MM.1S (cell line): Measurements from ENCODE around the gene SPATS2.
"Not testable (repeated sequence)": the region's sequence is repeated elsewhere in the genome, so short reads cannot be mapped to it uniquely, and the experiment has no call there.

Experiments used
- DNase-seq: peaks from one replicate; pipeline ENCODE4 v3.0.0-alpha.2; 2015
- H2AFZ ChIP-seq: fragments of 300-600 bp; sonication (generic); 2 replicates; pipeline ENCODE4 v1.6.0; 2016; ENCODE audit warnings: antibody characterized with exemption, low read length
- H3F3A ChIP-seq: fragments of 300-600 bp; sonication (generic); 2 replicates; pipeline ENCODE4 v1.6.1; 2016; ENCODE audit warnings: mild to moderate bottlenecking, antibody characterized with exemption, low read length, moderate library complexity, mixed read lengths; ENCODE audit not compliant: insufficient read depth
- H3K27ac ChIP-seq: fragments of 300-600 bp; sonication (generic); 2 replicates; pipeline ENCODE4 v1.5.1; 2016; ENCODE audit warnings: mild to moderate bottlenecking, low read length
- H3K27me3 ChIP-seq: fragments of 300-600 bp; sonication (generic); replicated peaks from 2 replicates; pipeline ENCODE4 v1.6.0; 2016; ENCODE audit warnings: low read length; ENCODE audit not compliant: insufficient read depth
- H3K36me3 ChIP-seq: fragments of 300-600 bp; sonication (generic); replicated peaks from 2 replicates; pipeline ENCODE4 v1.6.1; 2016; ENCODE audit warnings: mild to moderate bottlenecking, low read length, mixed read lengths; ENCODE audit not compliant: insufficient read depth
- H3K4me1 ChIP-seq: fragments of 300-600 bp; sonication (generic); 2 replicates; pipeline ENCODE4 v1.6.1; 2016; ENCODE audit warnings: low read length, mixed read lengths
- H3K4me2 ChIP-seq: fragments of 300-600 bp; sonication (generic); 2 replicates; pipeline ENCODE4 v1.6.0; 2016; ENCODE audit warnings: low read depth, low read length
- H3K4me3 ChIP-seq: fragments of 300-600 bp; sonication (generic); 2 replicates; pipeline ENCODE4 v1.5.1; 2016; ENCODE audit warnings: low read length, mixed read lengths
- H3K79me2 ChIP-seq: fragments of 300-600 bp; sonication (generic); 2 replicates; pipeline ENCODE4 v1.6.1; 2016; ENCODE audit warnings: mixed run types, low read length, mixed read lengths
- H3K9ac ChIP-seq: fragments of 300-600 bp; sonication (generic); 2 replicates; pipeline ENCODE4 v1.6.1; 2016; ENCODE audit warnings: low read length, mixed read lengths
- H3K9me2 ChIP-seq: fragments of 300-600 bp; sonication (generic); replicated peaks from 2 replicates; pipeline ENCODE4 v1.6.1; 2016; ENCODE audit warnings: mild to moderate bottlenecking, low read length, mixed read lengths; ENCODE audit not compliant: insufficient read depth
- H3K9me3 ChIP-seq: fragments of 300-600 bp; sonication (generic); replicated peaks from 2 replicates; pipeline ENCODE4 v1.6.1; 2016; ENCODE audit warnings: mild to moderate bottlenecking, low read length, mixed read lengths; ENCODE audit not compliant: insufficient read depth
- H4K20me1 ChIP-seq: fragments of 300-600 bp; sonication (generic); 2 replicates; pipeline ENCODE4 v1.6.1; 2016; ENCODE audit warnings: mild to moderate bottlenecking, low read length, moderate library complexity, mixed read lengths; ENCODE audit not compliant: insufficient read depth
- EZH2 ChIP-seq: fragments of 300-600 bp; sonication (generic); optimal IDR thresholded peaks from 2 replicates; pipeline ENCODE3; 2017; ENCODE audit warnings: low read depth, mild to moderate bottlenecking, antibody characterized with exemption, low read length, mixed read lengths
- EZH2phosphoT487 ChIP-seq: fragments of 300-600 bp; sonication (generic); IDR thresholded peaks from 2 replicates; pipeline ENCODE4 v1.6.1; 2018; ENCODE audit warnings: antibody characterized with exemption, low read length
- TF ChIP-seq, protein P1 (sequence below): fragments of 300-600 bp; sonication (generic); IDR thresholded peaks from 2 replicates; pipeline ENCODE4 v1.5.1; 2016; ENCODE audit warnings: antibody characterized with exemption, low read length, mixed read lengths

The SPATS2 gene

DNA sequence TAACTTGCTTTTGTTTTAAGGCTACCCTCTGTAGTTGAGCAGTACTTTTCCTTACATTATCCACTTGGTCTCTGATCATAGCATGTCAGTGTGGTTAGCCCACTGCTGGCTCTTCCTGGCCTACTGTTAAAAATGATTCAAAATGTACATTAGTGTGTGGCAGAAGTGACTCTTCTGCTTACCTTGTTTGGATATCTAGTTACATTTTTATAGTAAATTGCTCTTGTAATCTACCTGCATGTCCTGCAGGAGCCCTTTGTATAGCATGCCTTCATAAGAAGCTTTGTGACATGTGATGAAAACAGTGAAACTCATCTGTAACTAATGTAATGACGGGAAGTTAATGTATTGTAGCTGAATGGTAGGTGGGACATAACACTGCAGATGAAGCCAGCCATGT, 8.1 kb downstream of the SPATS2 start:
- Histone ChIP-seq H3K9me3 (no peaks in the 10 kb centered on the region), H3K27ac (no peak overlapping the region), H3K79me2 (peaks cover 99% of the 10 kb centered on the region), H3K27me3 (no peaks in the 10 kb centered on the region), H3K36me3 (peaks cover 3% of the 10 kb centered on the region; the same call in 1 of the 2 replicates), H3K9me2 (no peaks in the 10 kb centered on the region), H3K4me2 (no peak overlapping the region), H3K4me1 (peaks cover 14% of the 10 kb centered on the region), H3K4me3 (no peak overlapping the region), H3K9ac (no peak overlapping the region), H3F3A (peaks cover 5% of the 10 kb centered on the region), H2AFZ (no peak overlapping the region), H4K20me1 (peaks cover 33% of the 10 kb centered on the region)
- DNase-seq = no peak
- no peak for TF ChIP-seq EZH2
- TF ChIP-seq EZH2phosphoT487 = no peak
- TF ChIP-seq, protein P1, sequence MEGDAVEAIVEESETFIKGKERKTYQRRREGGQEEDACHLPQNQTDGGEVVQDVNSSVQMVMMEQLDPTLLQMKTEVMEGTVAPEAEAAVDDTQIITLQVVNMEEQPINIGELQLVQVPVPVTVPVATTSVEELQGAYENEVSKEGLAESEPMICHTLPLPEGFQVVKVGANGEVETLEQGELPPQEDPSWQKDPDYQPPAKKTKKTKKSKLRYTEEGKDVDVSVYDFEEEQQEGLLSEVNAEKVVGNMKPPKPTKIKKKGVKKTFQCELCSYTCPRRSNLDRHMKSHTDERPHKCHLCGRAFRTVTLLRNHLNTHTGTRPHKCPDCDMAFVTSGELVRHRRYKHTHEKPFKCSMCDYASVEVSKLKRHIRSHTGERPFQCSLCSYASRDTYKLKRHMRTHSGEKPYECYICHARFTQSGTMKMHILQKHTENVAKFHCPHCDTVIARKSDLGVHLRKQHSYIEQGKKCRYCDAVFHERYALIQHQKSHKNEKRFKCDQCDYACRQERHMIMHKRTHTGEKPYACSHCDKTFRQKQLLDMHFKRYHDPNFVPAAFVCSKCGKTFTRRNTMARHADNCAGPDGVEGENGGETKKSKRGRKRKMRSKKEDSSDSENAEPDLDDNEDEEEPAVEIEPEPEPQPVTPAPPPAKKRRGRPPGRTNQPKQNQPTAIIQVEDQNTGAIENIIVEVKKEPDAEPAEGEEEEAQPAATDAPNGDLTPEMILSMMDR = no peak

DNA sequence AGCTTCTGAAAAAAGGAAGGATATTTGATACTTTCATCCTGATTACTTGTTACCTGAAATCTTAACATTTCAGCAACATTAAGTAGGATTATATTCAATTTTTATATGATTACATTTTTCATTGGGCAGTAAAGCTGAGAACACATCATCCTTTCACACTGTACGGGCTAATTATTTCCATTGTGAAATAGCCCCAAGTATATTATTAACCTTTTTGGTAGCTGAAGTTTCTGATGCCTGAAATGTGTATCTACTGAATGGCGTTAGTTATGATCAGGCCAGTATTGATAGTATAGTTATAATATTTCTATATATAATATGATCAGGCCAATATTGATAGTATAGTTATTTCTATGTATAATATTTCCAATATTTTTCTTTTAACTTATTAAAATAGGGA, 10.1 kb downstream of the SPATS2 start:
- H3K4me2 ChIP-seq = no peak overlapping the region
- H3K79me2 ChIP-seq = peaks cover 98% of the 10 kb centered on the region
- no peak overlapping the region for H2AFZ ChIP-seq
- TF ChIP-seq, protein P1 = no peak
- TF ChIP-seq EZH2phosphoT487 (no peak), EZH2 (no peak)
- no peaks in the 10 kb centered on the region for H3K9me3 ChIP-seq
- H3K27ac ChIP-seq = no peak overlapping the region
- no peaks in the 10 kb centered on the region for H3K4me1 ChIP-seq
- DNase-seq = no peak
- H4K20me1 ChIP-seq = peaks cover 51% of the 10 kb centered on the region
- H3K27me3 ChIP-seq = no peaks in the 10 kb centered on the region
- no peak overlapping the region for H3K9ac ChIP-seq
- no peaks in the 10 kb centered on the region for H3K9me2 ChIP-seq
- H3K36me3 ChIP-seq = no peaks in the 10 kb centered on the region; the same call in 1 of the 2 replicates
- H3F3A ChIP-seq = no peaks in the 10 kb centered on the region
- no peak overlapping the region for H3K4me3 ChIP-seq

DNA sequence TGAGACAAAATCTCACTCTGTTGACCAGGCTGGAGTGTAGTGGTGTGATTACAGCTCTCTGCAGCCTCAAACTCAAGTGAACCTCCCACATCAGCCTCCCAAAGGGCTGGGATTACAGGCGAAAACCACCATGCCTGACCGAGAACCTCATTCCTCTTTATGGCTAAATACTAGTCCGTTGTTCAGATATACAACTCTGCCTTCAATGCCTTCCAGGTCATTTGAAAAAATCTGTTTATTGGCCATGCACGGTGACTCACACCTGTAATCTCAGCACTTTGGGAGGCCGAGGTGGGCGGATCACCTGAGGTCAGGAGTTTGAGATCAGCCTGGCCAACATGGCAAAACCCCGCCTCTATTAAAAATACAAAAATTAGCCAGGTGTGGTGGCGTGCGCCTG, 12.9 kb downstream of the SPATS2 start:
- not testable (repeated sequence) for H3K4me2 ChIP-seq, H3K9ac ChIP-seq, H3K9me3 ChIP-seq, H3K9me2 ChIP-seq, H3F3A ChIP-seq, H3K27me3 ChIP-seq, H3K4me1 ChIP-seq, DNase-seq, H3K27ac ChIP-seq, H3K36me3 ChIP-seq, H3K4me3 ChIP-seq, H2AFZ ChIP-seq
- Histone ChIP-seq H4K20me1 (peaks cover 55% of the 10 kb centered on the region), H3K79me2 (peaks cover 98% of the 10 kb centered on the region)

DNA sequence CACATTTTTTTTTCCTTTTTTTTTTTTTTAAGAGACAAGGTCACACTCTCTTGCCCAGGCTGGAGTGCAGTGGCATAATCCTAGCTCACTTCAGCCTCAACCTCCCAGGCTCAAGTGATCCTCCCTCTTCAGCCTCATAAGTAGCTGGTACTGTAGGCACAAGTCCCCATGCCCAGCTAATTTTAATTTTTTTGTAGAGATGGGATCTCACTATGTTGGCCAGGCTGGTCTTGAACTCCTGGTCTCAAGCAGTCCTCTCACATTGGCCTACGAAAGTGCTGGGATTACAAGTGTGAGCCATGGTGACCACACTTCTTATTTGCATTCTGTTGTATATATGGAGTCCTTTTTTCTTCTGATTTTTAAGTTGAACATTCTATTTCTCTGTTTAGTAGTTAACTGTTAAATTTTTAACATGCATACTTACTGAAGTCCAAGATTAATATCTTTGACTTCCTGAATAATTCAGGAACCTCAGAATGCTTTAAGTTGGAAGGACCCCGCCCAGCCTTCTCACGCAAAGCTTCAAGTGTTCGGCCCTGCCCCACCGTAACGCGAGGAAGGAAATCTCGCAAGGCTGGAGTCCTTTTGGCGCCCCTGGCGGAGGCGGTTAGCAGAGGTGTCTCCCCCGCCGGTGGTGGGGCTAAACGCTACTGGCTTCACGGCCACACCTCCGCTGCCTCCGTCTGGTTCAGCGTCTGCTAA, 21.6 kb downstream of the SPATS2 start:
- H3K9ac ChIP-seq = no peak overlapping the region
- peaks cover 5% of the 10 kb centered on the region for H3K36me3 ChIP-seq

More for the DNA sequence above, 21.6 kb downstream of the SPATS2 start:
- Histone ChIP-seq H3K9me2 (no peaks in the 10 kb centered on the region), H2AFZ (no peak overlapping the region), H4K20me1 (peaks cover 44% of the 10 kb centered on the region), H3K4me2 (no peak overlapping the region), H3F3A (0 out of 2 replicates have a peak, but pooled peaks cover 6% of the 10 kb centered on the region), H3K79me2 (peaks cover 98% of the 10 kb centered on the region), H3K4me1 (no peaks in the 10 kb centered on the region), H3K9me3 (no peaks in the 10 kb centered on the region), H3K27ac (no peak overlapping the region), H3K4me3 (no peak overlapping the region), H3K27me3 (no peaks in the 10 kb centered on the region)
- DNase-seq = no peak
- TF ChIP-seq, protein P1 = no peak
- TF ChIP-seq EZH2 (no peak), EZH2phosphoT487 (no peak)
